Endothelial cell of hepatic sinusoid (primary cell): Measurements from ENCODE around the gene NRN1L.

Source experiments
- in situ Hi-C: cut with HindIII; loops from 2 replicates; pipeline ENCODE4 v1.10.0; 2017; ENCODE audit warnings: low sequenced_read_pairs

NRN1L gene

GRCh38 chr16:67932462-67932840, 47.8 kb downstream of the NRN1L start:
- in situ Hi-C loops = no loop called here

GRCh38 chr16:67933805-67934204, 49.1 kb downstream of the NRN1L start:
- in situ Hi-C loops = no loop called here

GRCh38 chr16:67934306-67935100, 49.8 kb downstream of the NRN1L start:
- in situ Hi-C loops = no loop called here

GRCh38 chr16:67935101-67935401, 50.4 kb downstream of the NRN1L start:
- in situ Hi-C loops = no loop called here

- in situ Hi-C loops = no loop called here
Observed at GRCh38 chr16:67935402-67936123, 50.9 kb downstream of the NRN1L start.
